ENCODE data around the gene KNSTRN.
A peak's percentile ranks its signal among the peaks of the same experiment; 100 is the strongest.

KNSTRN gene

DNA sequence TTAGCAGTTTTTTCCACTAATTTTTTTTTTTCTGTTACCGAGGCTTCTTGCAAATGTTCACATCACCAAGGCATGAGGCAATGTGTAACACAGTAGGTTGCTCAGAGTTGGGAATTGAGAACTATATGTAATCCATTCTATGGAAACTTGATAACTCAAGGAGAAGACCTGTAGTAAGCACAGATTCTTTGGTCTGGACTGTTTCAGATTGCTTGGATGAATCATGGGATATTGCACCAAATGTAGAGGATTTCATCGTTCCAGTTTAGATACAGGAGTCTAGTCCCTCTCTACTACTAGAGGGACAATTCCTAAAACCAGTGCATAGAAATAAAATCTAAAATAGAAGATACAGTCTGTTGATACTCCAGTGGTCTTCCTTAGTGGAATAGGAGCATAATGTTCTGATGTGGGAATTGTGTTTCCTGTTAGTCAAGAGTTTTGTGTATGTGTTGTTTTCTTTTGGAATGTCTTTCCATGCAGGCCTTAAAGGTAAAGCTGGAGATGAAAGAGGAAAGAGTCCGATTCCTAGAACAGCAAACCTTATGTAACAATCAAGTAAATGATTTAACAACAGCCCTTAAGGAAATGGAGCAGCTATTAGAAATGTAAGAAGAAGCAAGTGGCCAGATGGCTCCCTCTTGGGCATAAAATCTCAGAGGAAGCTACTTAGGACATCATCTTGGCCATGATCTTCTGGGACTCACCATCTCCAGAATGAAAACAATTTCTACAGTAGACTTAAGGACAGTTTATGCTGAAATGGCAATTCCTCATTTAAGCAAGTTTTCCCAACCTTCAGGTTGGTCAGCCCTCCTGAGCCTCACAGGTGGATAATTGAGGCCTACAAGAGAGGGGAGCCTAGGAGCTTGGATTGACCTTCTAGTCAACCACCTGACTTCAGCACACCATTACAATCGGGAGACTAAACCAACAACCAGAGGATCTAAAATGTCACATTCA is 10.7 kb downstream of the KNSTRN start:
- Histone ChIP-seq H3K27ac (ENCODE audit: low read length) (no peak overlapping the region), H3K9ac (ENCODE audit: low read depth, low read length) (no peak overlapping the region), H3K36me3 (ENCODE audit: insufficient read depth, low read depth, low read length) (peaks cover 71% of the 10 kb centered on the region), H3K4me1 (ENCODE audit: insufficient read depth, low read length) (no peaks in the 10 kb centered on the region), H3K27me3 (ENCODE audit: insufficient read depth, low read length) (no peaks in the 10 kb centered on the region), H3K9me3 (ENCODE audit: insufficient read depth, low read depth, low read length) (no peaks in the 10 kb centered on the region), H3K4me3 (ENCODE audit: low read length) (no peak overlapping the region)

DNA sequence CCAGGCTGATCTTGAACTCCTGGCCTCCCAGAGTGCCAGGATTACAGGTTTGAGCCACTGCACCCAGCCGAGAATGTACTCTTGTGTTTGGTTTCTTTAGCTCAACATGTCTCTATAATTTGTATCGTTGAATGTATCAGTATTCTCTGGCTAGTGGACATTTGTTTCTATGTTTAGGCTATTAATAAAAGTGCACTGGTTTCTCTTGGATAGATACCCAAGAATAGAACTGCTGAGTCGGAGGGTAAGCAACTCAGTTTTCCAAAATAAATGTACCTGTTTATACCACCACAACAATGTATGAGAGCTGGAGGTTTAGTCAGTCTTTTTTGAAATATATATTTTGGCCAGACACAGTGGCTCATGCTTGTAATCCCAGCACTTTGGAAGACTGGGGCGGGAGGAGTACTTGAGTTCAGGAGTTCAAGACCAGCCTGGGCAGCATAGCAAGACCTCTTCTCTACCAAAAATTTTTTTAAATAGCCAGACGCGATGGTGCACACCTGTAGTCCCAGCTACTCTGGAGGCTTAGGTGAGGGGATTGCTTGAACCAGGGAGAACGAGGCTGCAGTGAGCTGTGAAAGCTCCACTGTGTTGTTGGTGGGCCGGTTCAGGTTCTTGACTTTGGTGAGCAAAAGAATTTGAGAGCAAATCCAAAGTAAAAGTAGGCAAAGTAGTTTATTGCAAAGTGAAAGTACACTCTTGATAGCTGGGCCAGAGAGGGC is 15.3 kb downstream of the KNSTRN start:
- Histone ChIP-seq H3K36me3 (ENCODE audit: insufficient read depth, low read depth, low read length) (peaks cover 25% of the 10 kb centered on the region), H3K4me1 (ENCODE audit: insufficient read depth, low read length) (no peaks in the 10 kb centered on the region), H3K9me3 (ENCODE audit: insufficient read depth, low read depth, low read length) (no peaks in the 10 kb centered on the region), H3K4me3 (ENCODE audit: low read length) (no peak overlapping the region), H3K27ac (ENCODE audit: low read length) (no peak overlapping the region), H3K27me3 (ENCODE audit: insufficient read depth, low read length) (no peaks in the 10 kb centered on the region), H3K9ac (ENCODE audit: low read depth, low read length) (no peak overlapping the region)

DNA sequence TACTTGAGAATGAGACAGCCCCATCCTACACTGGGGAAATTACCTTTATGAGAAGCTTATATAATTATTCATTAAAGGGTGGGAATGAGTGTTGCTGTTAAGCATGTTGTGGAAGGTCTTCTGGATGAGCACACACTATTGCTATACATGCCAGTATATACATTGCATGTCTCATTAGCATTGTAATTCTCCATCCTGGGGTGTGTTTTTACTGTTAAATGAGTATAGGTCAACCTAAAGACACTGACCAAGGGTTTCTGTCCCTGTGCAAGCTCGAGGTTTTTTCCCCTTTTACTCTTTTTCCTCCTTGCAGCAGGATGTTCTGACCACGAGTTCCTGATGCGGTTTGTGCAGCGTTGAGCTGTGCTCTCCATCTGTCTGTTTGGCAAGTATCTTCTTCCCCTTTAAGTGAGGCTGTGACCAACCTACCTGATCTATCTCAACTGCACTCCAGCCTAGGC is 15.9 kb downstream of the KNSTRN start:
- Histone ChIP-seq H3K9me3 (ENCODE audit: insufficient read depth, low read depth, low read length) (no peaks in the 10 kb centered on the region), H3K4me3 (ENCODE audit: low read length) (no peak overlapping the region), H3K27ac (ENCODE audit: low read length) (no peak overlapping the region), H3K27me3 (ENCODE audit: insufficient read depth, low read length) (no peaks in the 10 kb centered on the region), H3K36me3 (ENCODE audit: insufficient read depth, low read depth, low read length) (peaks cover 19% of the 10 kb centered on the region), H3K9ac (ENCODE audit: low read depth, low read length) (no peak overlapping the region), H3K4me1 (ENCODE audit: insufficient read depth, low read length) (no peaks in the 10 kb centered on the region)

DNA sequence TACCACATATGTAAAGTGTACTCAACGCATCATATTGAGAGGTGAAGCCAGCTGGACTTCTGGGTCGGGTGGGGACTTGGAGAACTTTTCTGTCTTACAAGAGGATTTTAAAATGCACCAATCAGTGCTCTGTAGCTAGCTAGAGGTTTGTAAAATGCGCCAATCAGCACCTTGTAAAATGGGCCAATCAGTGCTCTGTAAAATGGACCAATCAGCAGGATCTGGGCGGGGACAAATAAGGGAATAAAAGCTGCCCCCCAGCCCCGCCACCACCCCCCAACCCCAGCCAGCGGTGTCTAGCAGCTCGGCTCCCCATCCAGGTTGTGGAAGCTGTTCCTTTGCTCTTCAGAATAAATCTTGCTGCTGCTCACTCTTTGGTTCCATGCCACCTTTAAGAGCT is 16.8 kb downstream of the KNSTRN start:
- Histone ChIP-seq H3K9ac (ENCODE audit: low read depth, low read length) (no peak overlapping the region), H3K4me3 (ENCODE audit: low read length) (no peak overlapping the region), H3K36me3 (ENCODE audit: insufficient read depth, low read depth, low read length) (peaks cover 10% of the 10 kb centered on the region; the same call in 1 of the 2 replicates), H3K27me3 (ENCODE audit: insufficient read depth, low read length) (no peaks in the 10 kb centered on the region), H3K9me3 (ENCODE audit: insufficient read depth, low read depth, low read length) (no peaks in the 10 kb centered on the region), H3K27ac (ENCODE audit: low read length) (no peak overlapping the region), H3K4me1 (ENCODE audit: insufficient read depth, low read length) (no peaks in the 10 kb centered on the region)

DNA sequence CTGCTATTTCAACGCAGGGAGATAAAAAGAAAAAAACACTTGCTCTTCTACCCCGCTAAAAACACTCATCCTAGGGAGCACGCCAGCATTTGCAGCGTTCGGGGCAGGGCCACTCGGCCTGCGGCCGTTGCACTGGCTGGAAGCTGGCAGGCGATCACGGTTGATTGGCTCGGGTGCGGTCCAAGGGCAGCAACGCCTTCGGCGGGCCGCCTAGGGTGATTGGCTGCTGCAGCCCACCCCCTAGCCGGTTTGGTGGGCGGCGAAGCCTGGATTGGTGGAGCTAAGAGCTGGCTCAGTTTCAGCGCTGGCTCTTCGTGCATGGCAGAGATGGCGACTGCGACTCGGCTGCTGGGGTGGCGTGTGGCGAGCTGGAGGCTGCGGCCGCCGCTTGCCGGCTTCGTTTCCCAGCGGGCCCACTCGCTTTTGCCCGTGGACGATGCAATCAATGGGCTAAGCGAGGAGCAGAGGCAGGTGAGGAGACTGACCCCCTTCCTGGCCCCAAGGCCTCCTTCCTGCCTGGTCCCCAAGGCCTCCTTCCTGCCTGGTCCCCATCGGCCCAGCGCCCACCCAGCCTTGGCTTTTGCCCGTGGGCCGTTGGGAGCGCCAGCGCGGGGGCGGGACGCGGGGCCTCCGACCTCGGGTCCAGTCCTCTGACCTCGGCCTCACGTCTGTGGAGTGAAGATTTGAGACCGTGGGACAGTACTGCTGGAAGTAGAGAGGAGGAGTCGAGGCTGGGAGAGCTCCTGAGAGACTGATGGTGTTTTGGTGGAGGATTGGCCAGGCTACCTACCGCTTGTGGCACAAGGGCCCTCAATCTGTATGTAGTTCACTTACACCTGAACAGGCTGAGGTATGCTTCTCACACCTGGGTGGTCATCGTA is 23.2 kb downstream of the KNSTRN start, which contains the start of gene IVD:
TSS of gene IVD (plus strand) at position 295 of the 881 bp plus-strand sequence. CDS start at position 328, 33 bp downstream.
- peak within 1 kb of the TSS; percentile 86 for H3K27ac ChIP-seq (ENCODE audit: low read length)
- H3K36me3 ChIP-seq (ENCODE audit: insufficient read depth, low read depth, low read length): peaks cover 35% of the 10 kb centered on the region
- no peaks in the 10 kb centered on the region for H3K27me3 ChIP-seq (ENCODE audit: insufficient read depth, low read length)
- H3K4me3 ChIP-seq (ENCODE audit: low read length): peak within 1 kb of the TSS; percentile 94
- no peaks in the 10 kb centered on the region for H3K9me3 ChIP-seq (ENCODE audit: insufficient read depth, low read depth, low read length)
- peak within 1 kb of the TSS; percentile 91 for H3K9ac ChIP-seq (ENCODE audit: low read depth, low read length)
- H3K4me1 ChIP-seq (ENCODE audit: insufficient read depth, low read length): peaks cover 6% of the 10 kb centered on the region; the same call in 1 of the 2 replicates

DNA sequence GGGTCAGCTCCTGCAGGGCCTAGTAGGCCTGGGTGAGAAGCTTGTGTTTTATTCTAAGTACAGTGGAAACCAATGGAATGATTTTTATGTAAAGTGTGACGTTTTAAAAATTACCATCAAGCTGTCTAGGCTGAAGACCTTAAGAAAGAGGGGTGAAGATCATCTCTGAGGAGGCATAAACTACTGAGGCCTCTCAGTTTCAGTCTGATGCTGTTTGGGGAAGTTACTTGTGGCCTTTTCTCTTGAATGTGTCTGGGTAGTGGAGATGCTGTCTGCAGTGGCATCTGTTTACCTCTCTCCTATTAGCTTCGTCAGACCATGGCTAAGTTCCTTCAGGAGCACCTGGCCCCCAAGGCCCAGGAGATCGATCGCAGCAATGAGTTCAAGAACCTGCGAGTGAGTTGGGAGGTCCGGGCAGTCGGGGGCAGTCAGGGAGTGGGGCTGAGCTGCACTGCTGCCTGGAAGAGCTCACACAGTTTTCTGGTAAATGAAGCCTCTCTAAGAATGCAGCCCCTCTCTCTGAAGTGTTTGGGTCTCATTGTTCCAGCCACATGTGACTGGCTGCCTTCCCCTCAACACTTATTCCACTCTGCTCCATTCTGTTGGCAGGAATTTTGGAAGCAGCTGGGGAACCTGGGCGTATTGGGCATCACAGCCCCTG is 24.9 kb downstream of the KNSTRN start:
- Histone ChIP-seq H3K4me1 (ENCODE audit: insufficient read depth, low read length) (peaks cover 6% of the 10 kb centered on the region; the same call in 1 of the 2 replicates), H3K27me3 (ENCODE audit: insufficient read depth, low read length) (no peaks in the 10 kb centered on the region), H3K9me3 (ENCODE audit: insufficient read depth, low read depth, low read length) (no peaks in the 10 kb centered on the region), H3K27ac (ENCODE audit: low read length) (no peak overlapping the region), H3K4me3 (ENCODE audit: low read length) (no peak overlapping the region; the same call in 1 of the 2 replicates), H3K36me3 (ENCODE audit: insufficient read depth, low read depth, low read length) (peaks cover 52% of the 10 kb centered on the region), H3K9ac (ENCODE audit: low read depth, low read length) (no peak overlapping the region)

DNA sequence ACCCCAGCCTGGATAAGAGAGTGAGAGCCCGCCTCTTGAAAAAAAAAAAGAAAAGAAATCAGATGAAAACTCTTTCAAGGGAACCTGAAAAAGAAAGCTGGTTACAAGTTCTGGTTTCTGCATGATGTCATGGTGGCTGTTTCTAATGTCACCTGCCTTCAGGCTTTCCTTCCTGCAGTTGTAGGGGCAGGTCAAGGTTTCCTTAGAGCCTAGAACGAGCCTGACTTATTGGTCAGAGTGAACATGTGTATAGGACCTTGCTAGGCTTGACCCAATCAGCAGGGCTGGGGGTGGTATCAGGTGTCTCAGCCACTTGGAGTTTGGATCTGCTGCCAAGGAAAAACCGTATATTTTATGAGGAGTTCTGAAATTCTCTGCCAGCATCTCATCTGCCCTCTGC is 26.8 kb downstream of the KNSTRN start:
- Histone ChIP-seq H3K9ac (ENCODE audit: low read depth, low read length) (no peak overlapping the region), H3K4me1 (ENCODE audit: insufficient read depth, low read length) (peaks cover 6% of the 10 kb centered on the region; the same call in 1 of the 2 replicates), H3K4me3 (ENCODE audit: low read length) (no peak overlapping the region), H3K36me3 (ENCODE audit: insufficient read depth, low read depth, low read length) (peaks cover 71% of the 10 kb centered on the region), H3K27me3 (ENCODE audit: insufficient read depth, low read length) (no peaks in the 10 kb centered on the region), H3K9me3 (ENCODE audit: insufficient read depth, low read depth, low read length) (no peaks in the 10 kb centered on the region), H3K27ac (ENCODE audit: low read length) (no peak overlapping the region)

DNA sequence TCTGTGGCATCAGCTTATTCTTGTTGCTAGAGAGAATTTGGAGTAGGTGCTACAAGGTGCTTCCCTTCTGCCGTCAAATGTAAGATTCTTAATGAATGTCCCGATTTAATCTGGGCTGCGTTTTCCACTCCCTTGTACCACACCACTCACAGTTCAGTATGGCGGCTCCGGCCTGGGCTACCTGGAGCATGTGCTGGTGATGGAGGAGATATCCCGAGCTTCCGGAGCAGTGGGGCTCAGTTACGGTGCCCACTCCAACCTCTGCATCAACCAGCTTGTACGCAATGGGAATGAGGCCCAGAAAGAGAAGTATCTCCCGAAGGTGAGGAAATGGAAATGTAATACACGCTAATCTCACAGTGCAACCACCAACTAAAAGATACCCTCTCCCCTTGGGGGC is 28.0 kb downstream of the KNSTRN start:
- peaks cover 4% of the 10 kb centered on the region; the same call in 1 of the 2 replicates for H3K4me1 ChIP-seq (ENCODE audit: insufficient read depth, low read length)
- no peak overlapping the region for H3K27ac ChIP-seq (ENCODE audit: low read length)
- no peak overlapping the region for H3K9ac ChIP-seq (ENCODE audit: low read depth, low read length)
- peaks cover 82% of the 10 kb centered on the region for H3K36me3 ChIP-seq (ENCODE audit: insufficient read depth, low read depth, low read length)
- no peaks in the 10 kb centered on the region for H3K9me3 ChIP-seq (ENCODE audit: insufficient read depth, low read depth, low read length)
- no peak overlapping the region for H3K4me3 ChIP-seq (ENCODE audit: low read length)
- H3K27me3 ChIP-seq (ENCODE audit: insufficient read depth, low read length): no peaks in the 10 kb centered on the region

DNA sequence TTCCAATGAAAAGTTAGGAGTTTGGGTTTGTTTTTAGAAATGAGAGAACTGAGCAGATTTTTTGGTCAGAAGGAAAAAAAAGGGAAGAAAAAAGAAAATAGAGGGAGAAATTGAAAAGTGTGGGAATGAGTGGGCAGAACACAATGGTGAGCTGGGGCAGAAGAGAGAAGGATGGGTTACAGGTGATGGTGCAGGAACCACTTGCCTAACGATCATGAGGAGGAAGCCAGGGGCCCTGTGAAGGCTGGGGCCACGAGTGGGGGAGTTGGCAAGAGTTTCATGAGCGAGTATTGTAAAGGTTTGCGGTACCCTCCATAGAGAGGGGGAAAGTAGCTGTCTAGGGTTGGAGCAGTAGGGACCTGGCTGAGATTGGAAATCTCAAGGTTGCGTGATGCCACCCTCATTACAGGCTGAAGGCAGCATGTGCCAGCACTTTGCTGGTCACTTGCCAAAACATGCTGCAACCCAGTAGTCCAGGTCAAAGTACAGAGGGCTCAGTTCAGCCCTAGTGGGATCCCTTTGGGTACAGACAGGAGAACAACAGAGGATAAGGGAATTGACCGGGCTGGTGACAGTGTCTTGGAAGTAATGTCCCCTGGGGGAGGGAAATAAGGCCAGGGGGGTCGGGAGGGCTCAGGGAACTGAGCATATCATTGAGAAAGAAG is 29.7 kb downstream of the KNSTRN start:
- no peak overlapping the region for H3K4me3 ChIP-seq (ENCODE audit: low read length)
- H3K27ac ChIP-seq (ENCODE audit: low read length): no peak overlapping the region
- no peak overlapping the region for H3K9ac ChIP-seq (ENCODE audit: low read depth, low read length)
- no peaks in the 10 kb centered on the region for H3K4me1 ChIP-seq (ENCODE audit: insufficient read depth, low read length)
- H3K9me3 ChIP-seq (ENCODE audit: insufficient read depth, low read depth, low read length): no peaks in the 10 kb centered on the region
- peaks cover 97% of the 10 kb centered on the region for H3K36me3 ChIP-seq (ENCODE audit: insufficient read depth, low read depth, low read length)
- H3K27me3 ChIP-seq (ENCODE audit: insufficient read depth, low read length): no peaks in the 10 kb centered on the region

DNA sequence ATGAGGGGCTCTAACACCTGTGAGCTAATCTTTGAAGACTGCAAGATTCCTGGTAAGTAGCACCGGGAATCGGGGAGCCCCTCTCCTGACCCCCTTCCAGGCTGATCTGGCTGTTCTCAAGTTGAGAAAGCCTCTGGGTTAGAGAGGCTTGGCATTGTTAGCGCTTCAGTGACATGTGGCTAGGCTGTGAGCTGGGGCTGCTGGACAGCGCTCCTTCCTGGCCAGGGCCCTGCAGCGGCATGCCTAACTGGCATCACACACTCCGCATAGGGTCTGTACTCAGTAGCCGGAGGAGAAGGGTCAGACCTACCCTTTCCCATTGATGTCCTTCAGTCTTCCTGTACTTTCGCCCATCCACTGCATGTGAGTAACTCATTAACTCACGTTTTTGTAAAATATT is 30.5 kb downstream of the KNSTRN start:
- H3K9ac ChIP-seq (ENCODE audit: low read depth, low read length): no peak overlapping the region
- no peaks in the 10 kb centered on the region for H3K9me3 ChIP-seq (ENCODE audit: insufficient read depth, low read depth, low read length)
- no peaks in the 10 kb centered on the region for H3K27me3 ChIP-seq (ENCODE audit: insufficient read depth, low read length)
- H3K36me3 ChIP-seq (ENCODE audit: insufficient read depth, low read depth, low read length): peaks cover 98% of the 10 kb centered on the region
- H3K4me3 ChIP-seq (ENCODE audit: low read length): no peak overlapping the region
- H3K4me1 ChIP-seq (ENCODE audit: insufficient read depth, low read length): no peaks in the 10 kb centered on the region
- no peak overlapping the region for H3K27ac ChIP-seq (ENCODE audit: low read length)

All from iPS-20b (cell line).